Adipose tissue (tissue), 3 donors: ENCODE measurements around the gene FURIN. TPM values are rescaled to one million over a fixed set of nuclear protein-coding genes. Genes with fewer than 3 reads are reported as not detected.
A peak's percentile ranks its signal among the peaks of the same experiment; 100 is the strongest.
"Not testable (repeated sequence)": the region's sequence is repeated elsewhere in the genome, so short reads cannot be mapped to it uniquely, and the experiment has no call there.

ENCODE experiments used
- H3K27ac ChIP-seq: one replicate; pipeline ENCODE4 v1.5.1; 2013; ENCODE audit warnings: low read depth, low read length
- WGBS, 3 donors: extraction: QIAGEN DNeasy Blood & Tissue Kit; methylation state at CpG; one replicate each; pipeline ENCODE4 v1.1.7; 2013; 5-methylcytosine and 5-hydroxymethylcytosine counted together
- polyA plus RNA-seq, 3 donors: library from polyadenylated mRNA; stranded (reverse); fragments of 200-250 nt; gene quantifications; one replicate each; pipeline ENCODE4 v1.2.3, GENCODE V29; 2013
- donor health status: healthy with polysubstance abuse.
- donor health status: Bipolar disorder and iron deficiency.
- donor health status: healthy.

Gene FURIN
- polyA plus RNA-seq, 3 donors, result 57.0 to 93.0 (median 87.1) TPM

DNA sequence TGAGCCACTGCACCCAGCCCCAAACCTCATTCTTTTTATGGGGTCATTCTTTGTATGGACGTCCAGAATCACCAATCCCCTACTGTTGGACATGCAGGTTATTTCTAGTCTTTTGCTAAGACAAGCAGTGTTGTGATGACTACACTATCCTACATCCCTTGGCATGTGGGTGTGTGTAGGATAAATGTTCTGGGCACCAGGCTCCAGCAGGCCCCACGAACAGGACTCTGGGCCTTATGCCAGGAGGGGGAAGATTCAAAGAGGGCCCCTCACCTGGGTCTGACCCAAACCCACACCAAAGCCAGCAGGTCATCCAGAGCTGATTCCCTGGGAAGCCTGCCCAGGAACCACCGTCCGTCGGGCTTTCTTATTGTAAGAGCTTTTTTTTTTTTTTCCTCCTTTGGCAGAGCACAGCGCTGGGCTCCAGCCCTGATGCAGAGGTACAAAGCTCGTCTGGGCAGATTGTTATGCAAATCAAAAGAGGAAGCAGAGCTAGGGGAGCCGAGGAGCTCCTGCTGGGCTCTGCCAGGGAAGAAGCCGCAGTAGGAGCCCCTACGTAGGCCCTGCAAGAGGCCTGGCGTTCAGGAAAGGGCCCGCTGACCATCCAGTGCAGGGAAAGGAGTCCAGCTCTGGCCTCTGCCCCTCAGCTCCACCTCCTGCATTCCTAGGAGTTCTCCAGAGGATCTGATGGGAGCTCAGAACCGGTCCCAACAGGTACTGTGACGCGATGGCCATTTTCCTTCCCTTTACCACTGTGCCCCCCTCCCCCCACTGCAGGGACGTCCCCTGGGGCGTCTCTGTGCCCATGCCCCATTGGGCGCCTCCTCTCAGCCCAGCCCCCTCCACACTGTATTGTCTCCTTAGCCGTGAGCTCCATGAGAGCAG, 29.0 kb upstream of the FURIN start:
- WGBS, 3 donors, result 37 to 49% (median 44%) methylated on average over 16 to 19 of the region's 19 CpGs
- peak overlapping the region; percentile 46 for H3K27ac ChIP-seq

DNA sequence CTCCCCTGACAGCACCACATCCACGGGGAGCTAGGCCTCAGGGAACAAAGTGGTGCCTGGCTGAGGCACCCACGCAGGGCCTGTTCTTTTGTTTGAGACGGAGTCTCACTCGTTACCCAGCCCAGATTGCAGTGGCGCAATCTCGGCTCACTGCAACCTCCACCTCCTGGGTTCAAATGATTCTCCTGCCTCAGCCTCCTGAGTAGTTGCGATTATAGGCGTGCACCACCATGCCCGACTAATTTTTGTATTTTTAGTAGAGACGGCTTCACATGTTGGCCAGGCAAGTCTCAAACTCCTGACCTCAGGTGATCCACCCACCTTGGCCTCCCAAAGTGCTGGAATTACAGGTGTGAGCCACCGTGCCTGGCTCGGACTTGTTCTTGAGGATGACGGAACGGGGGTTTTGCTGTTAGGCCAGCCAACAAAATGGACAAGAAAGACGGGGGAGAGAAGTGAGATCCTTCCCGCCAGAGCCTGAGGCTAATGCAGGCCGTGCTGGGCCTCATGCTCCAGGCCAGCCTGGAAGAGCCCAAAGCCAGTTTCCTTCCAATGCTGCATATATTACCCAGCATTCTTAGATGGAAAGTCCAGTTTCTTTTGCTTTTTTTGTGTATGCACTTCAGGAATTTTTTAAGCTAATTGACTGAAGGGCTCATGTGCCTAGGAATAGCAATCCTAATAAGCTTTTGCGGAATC, 28.1 kb upstream of the FURIN start:
- 86 to 97% (median 89%) methylated on average over 18 of the region's 18 CpGs for WGBS, 3 donors
- H3K27ac ChIP-seq, result no peak overlapping the region

DNA sequence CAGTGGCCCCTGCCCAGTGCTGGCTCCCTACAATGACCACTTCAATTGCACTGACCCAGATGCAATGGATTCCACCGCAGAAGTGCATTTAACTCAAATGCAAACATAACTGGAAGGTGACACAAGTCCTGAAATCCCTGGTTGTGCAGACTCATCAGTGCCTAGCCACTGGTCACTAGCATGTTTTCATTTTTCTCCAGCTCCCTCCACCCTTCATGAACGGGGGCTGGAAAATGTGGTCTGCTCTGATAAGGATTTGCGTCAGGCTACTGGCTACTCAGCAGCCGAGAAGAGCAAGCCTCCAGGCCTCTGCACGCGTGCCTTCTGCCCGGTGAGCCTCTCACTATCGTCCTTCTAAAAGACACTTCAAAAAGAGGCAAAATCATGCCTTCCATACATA, 27.4 kb upstream of the FURIN start:
- 86 to 93% (median 87%) methylated on average over 8 of the region's 8 CpGs for WGBS, 3 donors
- no peak overlapping the region for H3K27ac ChIP-seq

DNA sequence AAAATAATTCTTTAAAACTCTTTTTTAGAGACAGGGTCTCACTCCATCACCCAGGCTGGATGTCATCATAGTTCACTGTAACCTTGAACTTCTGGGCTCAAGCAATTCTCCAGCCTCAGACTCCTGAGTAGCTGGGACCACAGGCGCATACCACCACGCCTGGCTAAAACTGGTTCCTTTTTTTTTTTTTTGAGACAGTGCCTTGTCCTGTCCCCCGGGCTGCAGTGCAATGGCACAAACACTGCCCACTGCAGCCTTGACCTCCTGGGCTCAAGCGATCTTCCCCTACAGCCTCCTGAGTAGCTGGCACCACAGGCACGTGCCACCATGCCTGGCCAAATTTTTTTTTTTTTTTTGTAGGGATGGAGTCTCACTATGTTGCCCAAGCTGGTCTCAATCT, 23.7 kb upstream of the FURIN start:
- 60 to 90% (median 66%) methylated on average over 5 of the region's 5 CpGs for WGBS, 3 donors

DNA sequence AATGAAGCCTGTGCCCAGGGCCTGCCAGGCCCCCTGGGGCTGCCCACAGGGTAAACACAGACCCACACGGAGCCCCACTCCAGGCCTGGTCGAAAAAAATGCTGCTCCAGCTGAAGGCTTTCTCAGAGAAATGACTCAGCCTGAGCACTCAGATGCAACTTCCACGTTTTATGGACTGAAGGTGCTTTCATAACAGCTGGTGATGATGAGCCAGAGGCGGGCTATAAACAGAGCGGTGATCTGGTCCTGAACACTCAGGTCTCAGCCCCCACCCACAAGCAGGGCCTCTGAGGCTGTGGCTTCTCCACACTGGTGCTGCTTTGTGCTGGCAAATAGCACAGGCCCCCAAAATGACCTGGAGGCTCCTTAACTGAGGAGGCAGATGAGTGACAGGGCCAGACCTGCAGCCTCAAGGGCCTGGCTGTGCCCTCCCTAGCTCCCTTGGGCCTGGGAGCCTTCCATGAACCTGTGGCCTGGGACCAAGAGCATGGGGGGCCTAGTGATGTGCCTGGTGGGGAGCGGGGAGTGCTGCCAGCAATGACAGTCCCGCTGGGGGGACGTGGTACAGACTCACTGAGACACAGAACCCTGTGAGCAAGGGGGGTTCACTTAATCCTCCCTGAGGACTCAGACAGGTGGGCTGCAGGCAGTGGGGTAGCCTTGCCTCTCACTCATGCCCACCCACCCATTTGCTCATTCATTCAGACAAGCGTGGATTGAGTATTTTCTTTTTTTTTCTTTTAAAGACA, 23.0 kb upstream of the FURIN start:
- 61 to 82% (median 62%) methylated on average over 9 of the region's 9 CpGs for WGBS, 3 donors
- no peak overlapping the region for H3K27ac ChIP-seq

More for the DNA sequence above, 23.7 kb upstream of the FURIN start:
- no peak overlapping the region for H3K27ac ChIP-seq

DNA sequence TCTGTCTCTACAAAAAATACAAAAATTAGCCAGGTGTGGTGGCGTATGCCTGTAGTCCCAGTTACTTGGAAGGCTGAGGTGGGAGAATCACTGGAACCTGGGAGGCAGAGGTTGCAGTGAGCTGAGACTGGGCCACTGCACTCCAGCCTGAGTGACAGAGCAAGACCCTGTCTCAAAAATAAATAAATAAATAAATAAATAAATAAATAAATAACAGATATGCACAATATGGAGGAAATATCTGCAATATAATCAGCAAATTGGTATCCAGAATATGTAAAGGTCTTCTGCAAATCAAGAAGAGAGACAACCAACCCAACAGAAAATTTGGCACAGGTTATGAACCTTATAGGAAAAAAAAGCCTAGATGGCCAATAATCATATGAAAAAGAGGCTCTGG, 19.0 kb upstream of the FURIN start:
- WGBS, 3 donors, result 96 to 97% (median 96%) methylated on average over 1 of the region's 1 CpG
- H3K27ac ChIP-seq, result not testable (repeated sequence)

DNA sequence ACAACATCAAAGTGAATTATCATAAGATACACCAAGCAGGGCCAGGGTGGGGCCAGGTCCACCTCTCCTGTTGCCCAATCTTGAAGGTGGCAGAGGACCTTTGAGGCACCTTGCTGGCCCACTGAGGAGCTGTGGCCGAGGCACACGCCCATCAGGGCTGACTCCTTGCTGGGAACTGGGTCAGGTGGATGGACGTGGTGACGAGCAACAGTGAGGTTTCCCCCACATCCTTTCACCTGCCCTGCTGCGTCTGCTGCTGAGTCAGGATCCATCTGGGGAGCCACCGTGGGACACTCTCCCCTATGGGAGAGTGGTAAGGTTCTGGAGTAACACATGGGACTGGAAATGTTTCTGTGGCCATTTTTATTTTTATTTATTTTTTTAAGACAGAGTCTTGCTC, 17.3 kb upstream of the FURIN start:
- 79 to 81% (median 80%) methylated on average over 6 of the region's 6 CpGs for WGBS, 3 donors
- no peak overlapping the region for H3K27ac ChIP-seq

DNA sequence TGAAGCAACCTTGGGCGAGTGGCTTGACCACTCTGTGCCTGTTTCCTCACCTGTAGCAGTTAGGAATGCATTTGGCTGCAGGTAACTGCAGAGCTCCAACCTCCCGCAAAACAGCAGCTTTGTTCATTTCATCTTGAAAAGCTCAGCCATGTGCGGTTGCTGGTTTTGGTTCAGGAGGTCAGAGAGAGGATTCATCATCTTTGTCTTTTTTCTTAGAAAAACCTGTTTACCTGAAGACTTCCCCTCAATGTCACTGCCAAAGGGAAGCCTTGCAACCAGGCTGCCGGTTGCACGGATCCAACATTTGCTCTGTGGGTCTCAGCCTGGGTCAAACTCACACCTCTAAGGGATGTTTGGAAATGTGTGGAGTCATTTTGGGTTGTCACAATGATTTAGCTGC, 16.4 kb upstream of the FURIN start:
- 80 to 90% (median 81%) methylated on average over 5 of the region's 5 CpGs for WGBS, 3 donors
- no peak overlapping the region for H3K27ac ChIP-seq

DNA sequence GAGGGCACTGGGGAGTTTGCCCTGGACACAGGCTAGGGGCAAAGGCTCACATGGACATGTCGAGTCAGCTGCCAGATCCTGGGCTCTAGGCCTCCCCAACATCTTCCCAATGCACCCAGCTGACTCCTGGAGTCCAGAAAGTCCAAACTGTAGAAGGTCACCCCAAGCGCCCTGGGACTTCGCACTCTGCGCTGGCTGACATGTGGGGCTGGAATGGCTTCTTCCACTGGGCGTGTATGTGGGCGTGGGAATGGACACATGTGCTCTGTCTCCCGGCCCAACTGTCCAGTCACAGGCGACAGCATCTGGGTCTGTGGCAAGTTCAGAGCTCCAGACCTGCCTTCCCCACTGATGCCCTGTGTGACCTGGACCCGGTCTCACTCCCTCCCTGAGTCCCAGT, 13.2 kb upstream of the FURIN start:
- H3K27ac ChIP-seq, result no peak overlapping the region
- WGBS, 3 donors, result 77 to 94% (median 86%) methylated on average over 9 of the region's 9 CpGs

DNA sequence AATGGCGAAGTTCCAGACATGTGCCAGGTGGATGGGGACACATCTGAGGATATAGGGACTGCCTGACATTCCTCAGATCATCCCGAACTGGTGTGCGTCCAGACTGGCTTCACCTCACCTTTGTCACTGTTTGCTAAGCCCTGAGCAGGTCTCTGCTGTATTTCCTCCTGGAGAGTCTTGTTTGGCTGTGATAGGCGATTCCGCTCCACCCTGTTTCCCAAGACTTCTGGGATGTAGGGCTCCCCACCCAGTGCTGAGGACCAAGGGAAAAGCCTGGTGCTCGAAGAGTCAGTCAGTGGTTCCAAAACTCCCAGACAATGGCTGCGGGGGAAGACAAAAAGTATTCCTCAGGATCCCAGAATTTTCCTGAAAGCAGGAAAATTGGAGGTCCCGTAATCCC, 11.1 kb upstream of the FURIN start:
- 83 to 95% (median 91%) methylated on average over 8 of the region's 8 CpGs for WGBS, 3 donors
- no peak overlapping the region for H3K27ac ChIP-seq

DNA sequence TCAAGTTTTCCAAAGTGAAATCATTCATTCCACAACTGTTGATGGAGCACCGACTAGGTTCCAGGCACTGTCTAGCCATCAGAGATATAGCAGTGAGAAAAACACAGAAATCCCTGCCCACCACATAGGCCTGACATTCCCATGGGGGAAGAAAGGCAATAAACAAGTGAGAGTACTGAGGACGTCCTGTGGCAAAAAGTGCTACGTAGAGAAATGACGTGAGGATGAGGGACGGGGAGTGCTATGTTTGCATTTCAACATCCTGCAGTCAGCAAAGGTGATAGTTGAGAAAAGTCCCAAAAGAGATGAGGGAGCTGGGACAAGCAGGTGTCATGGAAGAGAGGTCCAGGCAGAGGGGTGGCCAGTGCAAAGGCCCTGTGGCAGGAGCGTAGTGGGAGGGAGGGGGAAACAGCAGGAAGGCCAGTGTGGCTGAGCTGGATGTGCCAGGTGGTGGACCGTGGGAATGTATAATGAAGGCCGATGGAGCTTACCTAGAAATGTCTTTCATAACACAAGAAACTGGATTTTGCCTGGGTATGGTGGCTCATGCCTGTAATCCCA, 10.4 kb upstream of the FURIN start:
- WGBS, 3 donors, result 86 to 90% (median 88%) methylated on average over 8 of the region's 8 CpGs
- no peak overlapping the region for H3K27ac ChIP-seq

DNA sequence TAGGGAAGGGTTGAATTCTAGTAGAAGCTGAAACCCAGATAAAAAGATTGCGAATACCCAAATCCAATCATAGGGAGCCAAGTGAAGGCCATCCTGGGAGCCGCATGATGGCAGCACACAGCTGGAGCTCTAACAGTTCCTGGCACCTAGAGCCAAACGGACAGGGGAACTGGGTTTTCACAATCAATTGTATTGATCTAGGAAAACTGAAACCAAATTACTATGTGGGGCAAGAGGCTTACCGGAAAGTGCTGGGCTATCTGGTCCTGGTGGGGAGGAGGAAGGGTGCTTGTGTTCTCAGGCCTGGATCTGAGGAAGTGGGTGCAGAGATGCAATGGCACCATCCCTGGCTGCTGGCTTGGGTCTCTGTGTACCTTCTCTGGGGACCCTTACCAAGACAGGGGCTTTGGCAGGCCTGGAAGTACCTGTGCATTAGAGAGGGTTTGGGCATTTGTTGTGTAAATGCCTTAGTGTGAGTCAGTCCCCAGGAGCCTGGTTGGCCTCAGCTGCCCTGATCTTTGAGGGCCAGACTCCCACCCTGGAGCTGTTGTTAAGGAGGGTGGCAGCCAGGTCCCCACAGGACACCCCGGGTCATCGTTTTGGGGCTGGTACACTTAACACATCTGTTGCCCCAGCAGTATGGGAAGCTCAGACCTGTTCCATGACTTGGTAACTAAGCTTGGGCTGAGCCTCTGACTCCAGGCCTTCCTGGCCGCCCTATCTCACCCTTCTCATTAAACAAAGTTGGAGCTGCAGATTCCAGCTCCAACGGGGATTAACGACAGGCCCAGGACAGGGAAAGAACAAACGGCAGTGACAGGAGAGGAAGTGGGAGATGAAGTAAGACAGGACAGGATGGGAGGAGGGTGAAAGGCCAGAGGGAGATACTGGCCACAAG, 8.9 kb upstream of the FURIN start:
- WGBS, 3 donors, result 33 to 53% (median 46%) methylated on average over 10 of the region's 10 CpGs

DNA sequence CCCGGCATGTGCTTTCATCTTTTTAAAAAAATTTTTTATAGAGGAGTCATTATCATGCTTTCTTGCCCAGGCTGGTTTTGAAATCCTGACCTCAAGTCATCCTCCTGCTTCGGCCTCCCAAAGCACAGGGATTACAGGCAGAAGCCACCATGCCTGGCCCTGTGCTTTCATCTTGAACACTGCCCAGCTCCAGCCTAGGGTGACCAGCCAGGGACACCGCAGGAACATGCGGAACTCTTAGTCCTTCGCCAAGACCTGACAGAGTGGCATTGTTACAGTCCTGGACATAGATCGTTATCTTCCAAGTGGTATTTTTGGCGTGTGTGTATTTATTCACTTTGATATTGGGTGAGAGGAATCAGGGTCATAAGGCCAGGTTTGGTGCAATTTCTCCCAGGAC, 7.9 kb upstream of the FURIN start:
- no peak overlapping the region for H3K27ac ChIP-seq
- 60 to 83% (median 77%) methylated on average over 7 of the region's 7 CpGs for WGBS, 3 donors

More for the DNA sequence above, 8.9 kb upstream of the FURIN start:
- H3K27ac ChIP-seq, result no peak overlapping the region

DNA sequence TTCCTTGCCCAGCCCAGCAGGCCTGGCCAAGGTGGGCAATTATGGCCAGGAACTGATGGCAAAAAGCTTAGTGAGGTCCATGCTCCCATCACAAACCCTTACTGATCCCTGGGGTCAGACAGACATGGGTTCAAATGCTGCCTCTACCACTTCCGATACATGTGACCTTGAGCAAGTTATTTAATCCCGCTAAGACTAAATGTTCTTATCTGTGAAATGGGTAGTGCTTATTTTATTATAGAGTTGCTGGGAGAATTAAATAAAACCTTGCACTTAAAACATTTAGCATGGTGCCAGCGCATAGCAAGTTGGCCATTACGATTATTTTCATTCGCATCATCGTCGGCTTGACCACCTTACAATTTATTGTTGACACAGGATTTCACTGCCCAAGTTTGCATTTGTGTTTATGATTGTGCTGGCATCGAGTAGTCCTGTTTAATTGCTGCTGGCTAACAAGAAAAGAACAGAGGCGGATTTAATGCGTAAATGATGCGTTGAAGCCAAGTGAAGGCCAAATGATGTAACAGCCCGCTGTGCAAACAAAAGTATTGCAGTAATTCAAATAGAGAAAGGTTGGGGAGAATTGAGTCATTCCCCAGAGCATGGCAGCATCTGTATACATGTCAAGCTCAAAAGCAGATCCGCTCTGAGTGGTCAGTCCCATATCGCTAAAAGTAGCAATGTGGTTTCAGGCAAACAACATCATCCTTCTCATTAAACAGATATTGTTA, 7.3 kb upstream of the FURIN start:
- no peak overlapping the region for H3K27ac ChIP-seq
- 69 to 79% (median 76%) methylated on average over 14 of the region's 14 CpGs for WGBS, 3 donors

DNA sequence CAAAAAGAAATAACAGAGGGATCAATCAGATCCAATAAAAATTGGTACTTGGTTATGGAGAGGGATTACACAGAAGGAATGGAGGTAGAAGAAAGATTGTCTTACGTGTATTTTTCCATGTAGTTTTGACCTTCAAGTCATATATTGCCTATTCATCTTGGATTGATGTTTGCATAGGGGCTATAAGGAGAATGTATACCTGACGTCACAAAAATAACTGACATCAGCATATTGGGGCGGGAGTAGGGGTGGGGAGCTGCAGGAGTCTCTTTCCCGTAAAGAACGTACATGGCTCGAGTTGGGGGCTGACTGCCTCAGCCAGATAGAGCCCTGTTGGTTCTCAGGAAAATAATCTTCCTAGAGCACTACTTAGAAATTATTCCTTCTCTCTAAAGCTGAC, 5.9 kb upstream of the FURIN start:
- 84 to 94% (median 86%) methylated on average over 6 of the region's 6 CpGs for WGBS, 3 donors
- no peak overlapping the region for H3K27ac ChIP-seq

DNA sequence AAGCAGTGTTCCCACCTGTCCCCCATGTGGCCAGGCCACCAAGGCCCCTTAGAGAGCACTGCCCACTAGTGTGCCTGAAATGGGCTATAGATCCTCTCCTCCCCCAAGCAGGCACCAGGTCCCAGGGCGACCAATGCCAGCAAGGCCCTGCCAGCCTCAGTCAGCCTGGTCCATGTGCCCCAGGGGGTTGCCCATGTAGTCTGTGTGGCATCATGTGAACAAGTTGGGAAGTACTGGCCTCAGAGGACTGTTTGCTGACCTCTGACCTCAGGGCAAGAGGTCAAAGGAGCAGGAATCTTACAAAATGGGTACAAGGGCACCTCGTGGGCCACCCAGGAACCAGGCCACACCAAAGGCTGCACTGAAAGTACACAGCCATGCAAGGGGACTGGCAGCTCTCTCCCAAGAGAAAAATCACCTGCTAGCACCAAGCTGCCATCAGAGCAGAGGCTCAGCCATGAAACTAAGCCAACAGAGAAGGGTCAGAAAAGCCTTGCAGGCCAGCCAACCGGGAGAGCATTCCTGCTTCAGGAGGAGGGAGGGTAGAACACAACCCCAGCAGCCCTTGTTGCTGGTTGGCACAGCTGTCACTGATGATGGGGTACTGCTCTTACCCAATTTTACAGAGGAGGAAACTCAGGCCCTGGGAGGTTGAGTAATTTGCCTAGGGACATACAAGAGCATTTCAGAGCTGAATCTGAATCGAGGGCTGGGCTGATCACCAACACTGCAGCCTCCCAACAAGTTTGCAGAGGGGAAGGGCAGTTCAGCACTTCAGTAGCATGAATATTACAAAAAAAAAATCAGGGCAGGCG, 5.2 kb upstream of the FURIN start:
- H3K27ac ChIP-seq, result peak overlapping the region; percentile 10
- WGBS, 3 donors, result 45 to 76% (median 64%) methylated on average over 5 of the region's 5 CpGs
